Liver (tissue), 9 donors: ENCODE measurements around the gene ASPDH. TPM values are rescaled to one million over a fixed set of nuclear protein-coding genes. Genes with fewer than 3 reads are reported as not detected.

ENCODE experiments used
- DNase-seq: peaks from one replicate; pipeline ENCODE4 v3.0.0-alpha.2; 2017; ENCODE audit warnings: low spot score
- H3K27ac ChIP-seq, 2 donors: one replicate each; pipeline ENCODE4 v1.7.0; 2013; ENCODE audit warnings: inconsistent platforms in 2 of 2, low read length in 2 of 2, control low read depth in 1 of 2, low read depth in 1 of 2, mild to moderate bottlenecking in 1 of 2
- H3K27me3 ChIP-seq, 4 donors: one replicate each; pipeline versions ENCODE4 v1.6.1 to v1.7.0; 2013; ENCODE audit warnings: low read length in 3 of 4, inconsistent platforms in 1 of 4, mild to moderate bottlenecking in 1 of 4, moderate library complexity in 1 of 4; ENCODE audit not compliant: control insufficient read depth in 4 of 4, insufficient read depth in 4 of 4
- H3K36me3 ChIP-seq, 4 donors: one replicate each; pipeline versions ENCODE4 v1.6.1 to v1.7.0; 2013; ENCODE audit warnings: low read length in 3 of 4, mild to moderate bottlenecking in 3 of 4, low read depth in 1 of 4, moderate library complexity in 1 of 4; ENCODE audit not compliant: control insufficient read depth in 4 of 4, insufficient read depth in 3 of 4
- H3K4me1 ChIP-seq, 4 donors: one replicate each; pipeline versions ENCODE4 v1.6.1 to v1.7.0; 2013; ENCODE audit warnings: low read length in 3 of 4, mild to moderate bottlenecking in 3 of 4, moderate library complexity in 1 of 4; ENCODE audit not compliant: control insufficient read depth in 4 of 4, insufficient read depth in 4 of 4
- H3K4me3 ChIP-seq, 3 donors: one replicate each; pipeline versions ENCODE4 v1.6.1 to v1.7.0; 2013; ENCODE audit warnings: low read length in 3 of 3, control low read depth in 1 of 3, low read depth in 1 of 3, mild to moderate bottlenecking in 1 of 3
- H3K9ac ChIP-seq, 2 donors: one replicate each; pipeline ENCODE4 v1.7.0; 2013; ENCODE audit warnings: low read length in 2 of 2, mild to moderate bottlenecking in 2 of 2, moderate library complexity in 2 of 2, control low read depth in 1 of 2, low read depth in 1 of 2
- H3K9me3 ChIP-seq, 4 donors: one replicate each; pipeline versions ENCODE4 v1.6.1 to v1.7.0; 2013; ENCODE audit warnings: low read length in 3 of 4; ENCODE audit not compliant: control insufficient read depth in 4 of 4
- EGR1 ChIP-seq, 2 donors: IDR thresholded peaks; 2 replicates each; pipeline ENCODE4 v1.6.1; 2016 to 2018; ENCODE audit warnings: antibody characterized with exemption in 2 of 2, low read depth in 2 of 2
- FOXA1 ChIP-seq: IDR thresholded peaks from 2 replicates; pipeline ENCODE4 v1.6.1; 2016; ENCODE audit warnings: antibody characterized with exemption
- GABPA ChIP-seq, 2 donors: IDR thresholded peaks in 1 of 2; conservative IDR thresholded peaks in 1 of 2; 2 replicates each; pipeline ENCODE4 v1.6.1; 2016; ENCODE audit warnings: antibody characterized with exemption in 2 of 2, mild to moderate bottlenecking in 1 of 2, moderate library complexity in 1 of 2
- HNF4A ChIP-seq, 2 donors: conservative IDR thresholded peaks; 2 replicates each; pipeline ENCODE4 v1.6.1; 2016; ENCODE audit warnings: antibody characterized with exemption in 2 of 2, mild to moderate bottlenecking in 2 of 2
- HNF4G ChIP-seq: IDR thresholded peaks from 2 replicates; pipeline ENCODE4 v1.6.1; 2016; ENCODE audit warnings: antibody characterized with exemption
- JUND ChIP-seq, 2 donors: IDR thresholded peaks; 2 replicates each; pipeline ENCODE4 v1.6.1; 2016; ENCODE audit warnings: antibody characterized with exemption in 2 of 2
- NR2F2 ChIP-seq: IDR thresholded peaks from 2 replicates; pipeline ENCODE4 v1.6.1; 2016; ENCODE audit warnings: antibody characterized with exemption
- RAD21 ChIP-seq, 2 donors: IDR thresholded peaks; 2 replicates each; pipeline ENCODE4 v1.6.1; 2016; ENCODE audit warnings: antibody characterized with exemption in 2 of 2, mild to moderate bottlenecking in 2 of 2
- RXRA ChIP-seq, 2 donors: IDR thresholded peaks; 2 replicates each; pipeline ENCODE4 v1.6.1; 2017 to 2018; ENCODE audit warnings: antibody characterized with exemption in 2 of 2, mild to moderate bottlenecking in 1 of 2
- SP1 ChIP-seq: IDR thresholded peaks from 2 replicates; pipeline ENCODE4 v1.6.1; 2018; ENCODE audit warnings: antibody characterized with exemption, mild to moderate bottlenecking
- TAF1 ChIP-seq: conservative IDR thresholded peaks from 2 replicates; pipeline ENCODE4 v1.6.1; 2016; ENCODE audit warnings: antibody characterized with exemption, mild to moderate bottlenecking
- YY1 ChIP-seq: IDR thresholded peaks from 2 replicates; pipeline ENCODE4 v1.6.1; 2016; ENCODE audit warnings: antibody characterized with exemption, mild to moderate bottlenecking
- WGBS: extraction: QIAGEN DNeasy Blood & Tissue Kit; methylation state at CpG from one replicate; pipeline ENCODE4 v1.1.7; 2013; 5-methylcytosine and 5-hydroxymethylcytosine counted together
- polyA plus RNA-seq, 2 donors: library from polyadenylated mRNA; stranded (reverse) in 1 of 2; unstranded in 1 of 2; fragments of 200-250 nt in 1 of 2; fragments of >200 nt in 1 of 2; fragmentation: Nextera tagmentation in 1 of 2; extraction: Ambion mirVana in 1 of 2; gene quantifications; one replicate each; pipeline versions ENCODE4 v1.2.1 to v1.2.3, GENCODE V29; 2013 to 2015
- total RNA-seq, 2 donors: library from RNA; depleted of rRNA; stranded (reverse); fragments of >200 nt; gene quantifications; one replicate each; pipeline ENCODE4 v1.2.3, GENCODE V29; 2014
- TF ChIP-seq, protein P1 (sequence below): IDR thresholded peaks from 2 replicates; pipeline ENCODE4 v1.6.1; 2016; ENCODE audit warnings: antibody characterized with exemption, mild to moderate bottlenecking
- TF ChIP-seq, protein P2 (sequence below): fragments of 150-350 bp; IDR thresholded peaks from 2 replicates; pipeline ENCODE4 v1.5.1; 2017; ENCODE audit warnings: improper control_type of control experiment, low read depth, low read length; ENCODE audit not compliant: missing input control
- TF ChIP-seq, protein P3 (sequence below): IDR thresholded peaks from 2 replicates; pipeline ENCODE4 v1.6.1; 2016; ENCODE audit warnings: antibody characterized with exemption
- TF ChIP-seq, protein P4 (sequence below): IDR thresholded peaks from 2 replicates; pipeline ENCODE4 v1.6.1; 2016; ENCODE audit warnings: antibody characterized with exemption
- donor health status: healthy.
- donor health status: healthy.
- donor health status: healthy.
- donor health status: healthy.
- donor health status: healthy.

The ASPDH gene
- total and polyA plus RNA-seq, 4 donors, result 7.3 to 82.0 (median 37.1) TPM

DNA sequence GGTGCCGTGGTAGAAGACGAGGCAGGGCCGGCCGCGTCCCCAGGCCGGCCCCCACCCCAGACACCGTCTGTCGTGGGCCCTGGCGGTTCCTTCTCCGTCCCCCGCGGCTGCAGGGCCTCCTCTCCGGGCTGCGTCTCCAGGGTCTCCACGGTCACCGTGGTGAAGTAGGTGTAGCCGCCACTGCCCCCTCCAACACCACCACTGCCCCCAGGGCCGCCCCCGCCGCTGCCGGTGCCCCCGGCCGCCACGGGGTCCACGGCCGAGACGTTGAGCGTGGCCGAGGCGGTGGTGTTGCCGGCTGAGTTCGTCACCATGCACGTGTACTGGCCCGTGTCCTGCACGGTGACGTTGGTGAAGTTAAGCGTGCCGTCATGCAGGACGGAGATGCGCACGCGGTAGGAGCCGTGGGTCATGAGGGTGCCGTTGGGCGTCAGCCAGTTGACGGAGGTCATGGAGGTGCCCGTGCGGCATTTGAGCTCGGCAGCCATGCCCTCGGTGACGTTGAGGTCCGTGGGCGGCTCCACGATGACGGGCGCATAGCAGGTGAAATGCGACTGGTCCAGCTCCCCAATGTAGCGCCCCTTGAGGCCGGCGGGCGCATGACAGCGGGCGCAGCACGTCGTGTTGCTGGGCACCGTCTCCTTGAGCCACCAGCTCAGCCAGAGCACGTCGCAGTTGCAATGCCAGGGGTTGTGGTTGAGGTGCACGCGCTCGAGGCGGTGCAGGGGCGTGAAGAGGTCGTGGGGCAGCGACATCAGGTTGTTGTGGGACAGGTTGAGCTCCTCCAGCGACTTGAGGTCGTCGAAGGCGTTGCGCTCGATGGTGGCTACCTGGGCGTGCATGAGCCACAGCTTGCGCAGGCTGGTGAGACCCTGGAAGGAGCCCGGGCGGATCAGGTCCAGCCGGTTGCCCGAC is 4.6 kb upstream of the ASPDH start (continued):
- TF ChIP-seq YY1, result no peak
- TF ChIP-seq, protein P1, sequence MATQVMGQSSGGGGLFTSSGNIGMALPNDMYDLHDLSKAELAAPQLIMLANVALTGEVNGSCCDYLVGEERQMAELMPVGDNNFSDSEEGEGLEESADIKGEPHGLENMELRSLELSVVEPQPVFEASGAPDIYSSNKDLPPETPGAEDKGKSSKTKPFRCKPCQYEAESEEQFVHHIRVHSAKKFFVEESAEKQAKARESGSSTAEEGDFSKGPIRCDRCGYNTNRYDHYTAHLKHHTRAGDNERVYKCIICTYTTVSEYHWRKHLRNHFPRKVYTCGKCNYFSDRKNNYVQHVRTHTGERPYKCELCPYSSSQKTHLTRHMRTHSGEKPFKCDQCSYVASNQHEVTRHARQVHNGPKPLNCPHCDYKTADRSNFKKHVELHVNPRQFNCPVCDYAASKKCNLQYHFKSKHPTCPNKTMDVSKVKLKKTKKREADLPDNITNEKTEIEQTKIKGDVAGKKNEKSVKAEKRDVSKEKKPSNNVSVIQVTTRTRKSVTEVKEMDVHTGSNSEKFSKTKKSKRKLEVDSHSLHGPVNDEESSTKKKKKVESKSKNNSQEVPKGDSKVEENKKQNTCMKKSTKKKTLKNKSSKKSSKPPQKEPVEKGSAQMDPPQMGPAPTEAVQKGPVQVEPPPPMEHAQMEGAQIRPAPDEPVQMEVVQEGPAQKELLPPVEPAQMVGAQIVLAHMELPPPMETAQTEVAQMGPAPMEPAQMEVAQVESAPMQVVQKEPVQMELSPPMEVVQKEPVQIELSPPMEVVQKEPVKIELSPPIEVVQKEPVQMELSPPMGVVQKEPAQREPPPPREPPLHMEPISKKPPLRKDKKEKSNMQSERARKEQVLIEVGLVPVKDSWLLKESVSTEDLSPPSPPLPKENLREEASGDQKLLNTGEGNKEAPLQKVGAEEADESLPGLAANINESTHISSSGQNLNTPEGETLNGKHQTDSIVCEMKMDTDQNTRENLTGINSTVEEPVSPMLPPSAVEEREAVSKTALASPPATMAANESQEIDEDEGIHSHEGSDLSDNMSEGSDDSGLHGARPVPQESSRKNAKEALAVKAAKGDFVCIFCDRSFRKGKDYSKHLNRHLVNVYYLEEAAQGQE, result no peak
- no peak for TF ChIP-seq RXRA (IDR thresholded peaks at IDR 0.05)

DNA sequence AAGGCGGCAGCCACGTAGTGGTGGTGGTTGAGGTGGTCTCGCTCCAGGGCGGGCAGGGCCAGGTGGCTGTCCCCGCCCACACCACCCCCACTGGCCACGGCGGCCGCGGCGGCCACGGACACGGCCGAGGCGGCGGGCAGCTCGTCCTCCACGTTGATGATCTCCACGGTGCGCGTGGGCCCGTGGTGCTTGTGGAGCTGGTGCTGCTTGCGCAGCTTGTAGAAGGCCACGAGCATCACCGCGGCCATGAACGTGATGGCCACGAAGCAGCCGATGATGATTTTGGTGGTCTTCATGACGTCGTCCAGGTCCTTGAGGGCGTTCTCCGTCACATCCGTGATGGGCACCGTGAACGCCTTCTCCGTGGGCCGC is 4.0 kb upstream of the ASPDH start:
- Histone ChIP-seq H3K27me3 (no peaks in the 10 kb centered on the region), H3K4me3 (no peak overlapping the region), H3K9ac (no peak overlapping the region), H3K4me1 (peaks cover 2 to 8% (median 5%) of the 10 kb centered on the region in 4 donors), H3K36me3 (no peaks in the 10 kb centered on the region), H3K9me3 (no peaks in the 10 kb centered on the region), H3K27ac (no peak overlapping the region)
- TF ChIP-seq FOXA1 (no peak), NR2F2 (no peak), RAD21 (IDR thresholded peaks at IDR 0.05) (no peak), EGR1 (IDR thresholded peaks at IDR 0.05; ENCODE audit: low read depth in 2 of 2) (no peak), JUND (IDR thresholded peaks at IDR 0.05) (no peak), HNF4G (no peak), SP1 (no peak), TAF1 (no peak), RXRA (IDR thresholded peaks at IDR 0.05) (no peak), HNF4A (conservative IDR thresholded peaks at IDR 0.05) (no peak), GABPA (IDR thresholded peaks at IDR 0.05 in 1 of 2, conservative IDR thresholded peaks at IDR 0.05 in 1 of 2) (no peak), YY1 (no peak)
- TF ChIP-seq, protein P2, sequence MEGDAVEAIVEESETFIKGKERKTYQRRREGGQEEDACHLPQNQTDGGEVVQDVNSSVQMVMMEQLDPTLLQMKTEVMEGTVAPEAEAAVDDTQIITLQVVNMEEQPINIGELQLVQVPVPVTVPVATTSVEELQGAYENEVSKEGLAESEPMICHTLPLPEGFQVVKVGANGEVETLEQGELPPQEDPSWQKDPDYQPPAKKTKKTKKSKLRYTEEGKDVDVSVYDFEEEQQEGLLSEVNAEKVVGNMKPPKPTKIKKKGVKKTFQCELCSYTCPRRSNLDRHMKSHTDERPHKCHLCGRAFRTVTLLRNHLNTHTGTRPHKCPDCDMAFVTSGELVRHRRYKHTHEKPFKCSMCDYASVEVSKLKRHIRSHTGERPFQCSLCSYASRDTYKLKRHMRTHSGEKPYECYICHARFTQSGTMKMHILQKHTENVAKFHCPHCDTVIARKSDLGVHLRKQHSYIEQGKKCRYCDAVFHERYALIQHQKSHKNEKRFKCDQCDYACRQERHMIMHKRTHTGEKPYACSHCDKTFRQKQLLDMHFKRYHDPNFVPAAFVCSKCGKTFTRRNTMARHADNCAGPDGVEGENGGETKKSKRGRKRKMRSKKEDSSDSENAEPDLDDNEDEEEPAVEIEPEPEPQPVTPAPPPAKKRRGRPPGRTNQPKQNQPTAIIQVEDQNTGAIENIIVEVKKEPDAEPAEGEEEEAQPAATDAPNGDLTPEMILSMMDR, result no peak
- TF ChIP-seq, protein P3, sequence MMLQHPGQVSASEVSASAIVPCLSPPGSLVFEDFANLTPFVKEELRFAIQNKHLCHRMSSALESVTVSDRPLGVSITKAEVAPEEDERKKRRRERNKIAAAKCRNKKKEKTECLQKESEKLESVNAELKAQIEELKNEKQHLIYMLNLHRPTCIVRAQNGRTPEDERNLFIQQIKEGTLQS, result no peak
- TF ChIP-seq, protein P1, result no peak
- TF ChIP-seq, protein P4, sequence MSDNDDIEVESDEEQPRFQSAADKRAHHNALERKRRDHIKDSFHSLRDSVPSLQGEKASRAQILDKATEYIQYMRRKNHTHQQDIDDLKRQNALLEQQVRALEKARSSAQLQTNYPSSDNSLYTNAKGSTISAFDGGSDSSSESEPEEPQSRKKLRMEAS, result no peak
- 96% methylated on average over 37 of the region's 37 CpGs for WGBS
- DNase-seq, result no peak
